HUDEP-2 (cell line): ENCODE results near the gene OGFR.

ENCODE experiments used
- DNase-seq, 76 experiments: peaks; one replicate each; lab custom pipeline; 2025; ENCODE audit not compliant: unreplicated experiment in 76 of 76; lab: John Stamatoyannopoulos, UW

The OGFR gene

GRCh38 chr20:62797671-62798532 lies 6.7 kb upstream of the OGFR start:
- DNase-seq: no peak

DNA sequence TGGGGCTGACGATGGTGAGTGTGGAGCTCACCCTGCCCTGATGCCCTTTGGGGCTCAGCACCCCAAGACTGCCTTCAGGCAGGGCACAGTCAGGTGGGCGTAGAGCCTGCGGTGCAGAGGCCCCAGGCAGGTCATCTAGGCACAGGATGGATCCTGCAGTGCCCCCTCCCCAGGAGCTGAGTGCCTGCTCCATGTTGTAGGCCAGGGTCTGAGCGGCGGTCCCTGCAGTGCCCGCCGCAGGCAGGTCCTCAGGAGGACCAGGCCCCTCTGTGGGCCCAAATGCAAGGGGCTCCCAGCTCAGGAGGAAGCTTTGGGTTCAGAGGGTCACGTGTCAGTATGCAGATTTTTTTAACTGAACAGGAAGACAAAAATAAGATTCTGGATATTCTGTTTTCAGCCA lies 5.6 kb upstream of the OGFR start:
- DNase-seq: no peak

GRCh38 chr20:62799459-62799858 lies 5.2 kb upstream of the OGFR start:
- DNase-seq: no peak

- no peak for DNase-seq
These were observed 4.8 kb upstream of the OGFR start for GRCh38 chr20:62799873-62800272.

DNA sequence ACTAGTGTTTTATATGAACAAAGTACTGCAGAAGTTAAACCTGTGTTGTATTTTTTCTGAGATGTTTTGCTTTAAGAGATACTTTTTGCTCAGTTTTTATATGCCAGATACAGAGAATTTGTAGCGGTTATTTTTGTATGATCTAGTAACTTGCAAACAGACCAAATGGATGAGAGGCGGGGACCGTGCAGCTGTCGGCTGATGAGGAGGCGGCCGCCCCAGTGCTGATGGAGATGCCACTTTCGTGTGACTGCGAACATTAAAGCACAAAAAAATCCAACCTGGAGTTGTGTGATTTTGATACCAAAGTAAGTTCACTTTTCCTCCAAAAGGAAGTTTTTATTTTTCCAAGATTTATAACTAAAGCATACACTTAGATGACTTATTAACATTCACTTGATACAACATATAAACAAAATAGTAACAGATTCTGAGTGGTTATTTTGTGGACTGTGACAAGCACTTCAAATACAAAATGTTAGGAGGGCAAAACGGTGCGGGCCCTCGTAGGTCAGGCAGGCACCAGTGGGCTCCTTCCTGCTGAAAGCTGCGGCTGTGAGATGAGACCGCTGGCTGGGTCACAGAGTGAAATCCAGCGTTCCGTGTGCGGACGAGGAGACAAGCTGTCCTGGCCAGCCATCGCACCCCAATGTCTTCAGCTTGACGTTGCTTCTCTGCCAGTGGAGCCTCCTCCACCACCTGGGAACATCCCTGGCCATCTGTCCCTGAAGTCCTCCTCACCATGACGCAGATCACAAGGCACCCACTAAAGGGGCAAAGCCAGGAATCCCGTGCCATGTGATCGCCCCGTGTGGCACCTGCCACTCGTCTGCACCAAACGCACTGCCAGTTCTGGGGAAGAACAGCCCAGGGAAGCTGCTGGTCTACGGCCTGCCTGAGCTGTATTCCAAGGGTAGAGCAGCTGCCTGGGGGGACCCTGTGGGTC lies 4.0 kb upstream of the OGFR start:
- no peak for DNase-seq

DNA sequence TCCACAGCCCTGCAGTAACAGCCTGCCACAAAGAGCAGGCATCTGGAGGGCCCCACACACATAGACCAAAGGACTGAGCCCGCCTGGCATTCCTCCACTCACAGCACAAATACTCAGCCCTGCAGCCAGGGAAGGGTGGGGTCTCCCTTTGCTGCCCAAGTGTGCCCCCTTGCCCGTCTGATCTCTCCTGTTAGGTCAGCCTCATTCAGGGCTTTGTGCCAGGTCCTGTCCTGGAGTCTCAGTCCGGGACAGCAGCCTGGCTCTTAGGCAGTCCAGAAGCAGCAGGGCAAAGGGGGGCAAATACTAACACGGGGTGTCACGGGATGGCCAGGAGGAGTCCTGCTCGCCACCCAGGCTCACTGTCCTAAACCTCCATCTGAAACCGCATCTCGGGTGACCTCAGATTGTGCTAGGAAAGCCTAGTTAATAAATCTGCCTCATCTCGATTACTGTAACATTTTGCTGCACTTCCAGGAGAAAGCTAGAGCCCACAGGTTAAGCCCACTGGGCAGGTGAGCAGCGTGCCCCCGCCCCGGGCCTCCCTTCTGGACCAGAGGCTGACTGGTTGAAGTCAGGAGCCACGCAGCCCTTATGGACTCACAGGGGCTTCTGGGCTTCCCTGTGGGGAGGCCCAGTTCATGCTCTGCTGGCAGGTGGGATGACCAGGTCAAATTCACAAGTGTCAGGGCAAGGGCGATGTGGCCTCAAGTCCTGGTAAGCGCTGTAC lies 3.2 kb upstream of the OGFR start:
- no peak for DNase-seq

- peak in 1 of 76 experiments; percentile 18 for DNase-seq
These were observed 2.5 kb upstream of the OGFR start for GRCh38 chr20:62802026-62802712.

DNA sequence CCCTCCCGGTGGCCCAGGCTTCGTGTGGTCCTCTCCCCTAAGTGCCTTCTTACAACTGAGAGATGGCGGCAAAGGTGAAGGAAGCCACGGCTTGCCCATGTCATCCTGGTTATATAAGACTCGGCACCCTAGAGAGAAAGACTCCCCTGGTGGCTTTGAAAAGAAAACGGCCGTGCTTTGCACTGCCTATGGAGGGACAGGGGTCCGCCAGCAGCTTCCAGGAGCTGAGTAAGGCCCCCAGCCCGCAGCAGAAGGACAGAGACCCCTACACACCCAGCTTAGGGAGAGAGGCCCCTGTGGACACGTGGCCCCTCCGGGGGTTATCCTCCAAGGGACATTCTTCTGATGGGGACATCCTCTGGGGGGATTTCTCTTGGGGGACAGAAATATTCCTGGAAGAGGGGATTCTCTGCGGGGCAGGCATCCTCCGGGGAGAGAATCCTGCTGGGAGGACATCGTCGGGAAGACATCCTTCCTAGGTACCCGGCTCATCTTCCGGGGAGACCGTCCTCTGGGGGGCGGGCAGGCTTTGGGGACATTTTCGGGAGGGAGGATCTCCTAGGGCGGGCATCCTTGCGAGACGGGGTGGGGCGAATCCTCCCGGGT lies 511 bp upstream of the OGFR start:
- peak in 2 of 76 experiments; percentile 36 to 40 for DNase-seq

GRCh38 chr20:62805155-62805710 lies 598 bp downstream of the OGFR start:
- peak in 1 of 76 experiments; percentile 6 for DNase-seq

DNA sequence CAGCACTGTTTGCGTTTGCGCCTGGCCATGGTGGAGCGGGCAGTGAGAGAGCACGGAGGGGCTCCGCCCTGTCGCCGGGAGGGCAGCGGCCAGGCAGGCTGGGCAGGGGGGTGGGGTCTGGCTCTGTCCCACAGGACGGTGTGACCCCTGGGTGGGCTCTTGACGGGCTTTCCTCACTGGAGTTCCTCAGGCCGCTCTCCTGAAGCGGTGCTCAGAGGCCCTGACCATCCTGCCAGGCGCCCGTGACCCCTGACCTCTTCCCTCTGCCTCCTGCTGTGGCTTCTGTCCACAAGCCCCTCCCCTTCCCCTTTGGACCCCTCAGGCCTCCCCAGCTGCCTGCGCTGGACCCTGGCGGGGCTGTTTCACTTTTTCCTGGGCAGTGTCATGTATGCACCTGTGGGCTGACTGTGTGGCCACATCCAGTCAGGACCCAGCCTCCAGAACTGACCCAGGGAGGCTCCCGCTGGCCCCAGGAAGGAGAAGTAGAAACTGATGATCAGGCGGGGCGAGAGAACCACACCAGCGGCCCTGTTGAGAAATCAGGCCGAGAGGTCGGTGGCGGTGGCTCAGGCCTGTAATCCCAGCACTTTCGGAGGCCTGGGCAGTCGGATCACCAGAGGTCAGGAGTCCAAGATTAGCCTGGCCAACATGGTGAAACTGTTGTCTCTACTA lies 1.2 kb downstream of the OGFR start:
- no peak for DNase-seq

DNA sequence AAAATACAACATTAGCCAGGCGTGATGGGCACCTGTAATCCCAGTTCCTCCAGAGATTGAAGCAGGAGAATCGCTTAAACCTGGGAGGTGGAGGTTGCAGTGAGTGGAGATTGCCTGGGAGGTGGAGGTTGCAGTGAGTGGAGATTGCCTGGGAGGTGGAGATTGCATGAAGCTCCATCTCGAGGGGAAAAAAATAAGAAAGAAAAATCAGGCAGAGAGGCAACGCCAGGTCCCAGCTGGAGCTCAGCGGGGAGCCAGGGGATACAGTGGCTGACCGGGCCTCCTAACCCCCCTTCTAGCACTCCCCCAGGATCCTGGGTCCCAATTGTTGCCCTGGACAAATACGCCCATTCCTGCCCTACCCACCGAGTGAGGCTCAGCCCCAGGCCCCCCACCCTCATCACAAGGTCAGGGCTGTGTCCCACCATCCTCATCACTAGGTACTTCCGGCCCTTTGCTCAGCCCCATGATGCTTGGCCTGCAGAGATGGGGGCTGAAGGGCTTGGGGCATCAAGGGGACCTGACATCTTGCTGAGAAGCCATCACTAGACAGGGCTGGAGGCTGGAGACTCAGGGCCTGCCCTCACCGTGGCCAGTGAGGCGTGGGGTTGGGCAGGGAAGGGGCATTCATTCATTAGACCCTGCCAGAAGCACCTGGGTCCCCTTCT lies 1.9 kb downstream of the OGFR start:
- DNase-seq: no peak

- DNase-seq: no peak
These were observed 3.0 kb downstream of the OGFR start for GRCh38 chr20:62807444-62808210.

DNA sequence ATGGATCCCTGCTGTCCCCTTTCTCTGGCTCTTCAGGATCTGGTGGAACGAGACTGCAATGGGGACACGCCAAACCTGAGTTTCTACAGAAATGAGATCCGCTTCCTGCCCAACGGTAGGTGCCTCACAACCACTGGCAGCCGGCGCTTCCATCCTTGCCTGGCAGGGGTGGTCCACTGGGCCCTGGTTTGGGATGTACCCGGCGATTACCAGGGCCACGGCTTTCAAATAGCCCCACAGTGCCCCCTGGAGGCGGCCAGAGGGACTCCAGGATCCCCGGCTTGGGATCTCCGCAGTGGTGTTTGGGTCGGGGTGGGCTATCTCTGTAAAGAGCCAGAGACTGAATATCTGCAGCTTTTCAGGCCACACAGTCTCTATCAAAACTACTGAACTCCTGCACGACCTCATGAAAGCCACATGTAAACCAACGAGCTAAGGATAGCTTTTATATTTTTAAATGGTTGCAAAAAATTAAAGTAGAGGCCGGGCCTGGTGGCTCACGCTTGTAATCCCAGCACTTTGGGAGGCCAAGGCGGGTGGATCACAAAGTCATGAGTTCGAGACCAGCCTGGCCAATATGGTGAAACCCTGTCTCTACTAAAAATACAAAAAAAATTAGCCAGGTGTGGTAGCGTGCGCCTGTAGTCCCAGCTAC lies 3.7 kb downstream of the OGFR start:
- DNase-seq: peak in 61 of 76 experiments; percentile 2 to 76 (median 51)

GRCh38 chr20:62809530-62810428 lies 5.1 kb downstream of the OGFR start:
- no peak for DNase-seq

DNA sequence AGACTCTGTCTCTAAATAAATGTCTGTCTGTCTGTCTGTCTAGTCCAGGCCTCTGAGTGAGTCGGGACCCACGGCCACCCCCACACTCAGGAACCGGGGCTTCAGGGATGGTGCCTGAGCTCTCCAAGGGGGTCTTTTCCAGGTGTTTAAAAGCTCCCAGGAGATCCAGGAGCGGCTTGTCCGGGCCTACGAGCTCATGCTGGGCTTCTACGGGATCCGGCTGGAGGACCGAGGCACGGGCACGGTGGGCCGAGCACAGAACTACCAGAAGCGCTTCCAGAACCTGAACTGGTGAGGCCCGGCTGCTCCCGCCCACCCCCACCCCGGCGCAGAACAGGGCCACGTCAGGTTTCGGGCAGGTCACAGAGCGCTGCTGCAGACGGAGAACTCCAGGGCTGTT lies 6.7 kb downstream of the OGFR start:
- DNase-seq: no peak

GRCh38 chr20:62811720-62812119 lies 7.1 kb downstream of the OGFR start:
- no peak for DNase-seq
